Measurements from ENCODE around the gene SERINC5.
A peak's percentile ranks its signal among the peaks of the same experiment; 100 is the strongest.

The SERINC5 gene

DNA sequence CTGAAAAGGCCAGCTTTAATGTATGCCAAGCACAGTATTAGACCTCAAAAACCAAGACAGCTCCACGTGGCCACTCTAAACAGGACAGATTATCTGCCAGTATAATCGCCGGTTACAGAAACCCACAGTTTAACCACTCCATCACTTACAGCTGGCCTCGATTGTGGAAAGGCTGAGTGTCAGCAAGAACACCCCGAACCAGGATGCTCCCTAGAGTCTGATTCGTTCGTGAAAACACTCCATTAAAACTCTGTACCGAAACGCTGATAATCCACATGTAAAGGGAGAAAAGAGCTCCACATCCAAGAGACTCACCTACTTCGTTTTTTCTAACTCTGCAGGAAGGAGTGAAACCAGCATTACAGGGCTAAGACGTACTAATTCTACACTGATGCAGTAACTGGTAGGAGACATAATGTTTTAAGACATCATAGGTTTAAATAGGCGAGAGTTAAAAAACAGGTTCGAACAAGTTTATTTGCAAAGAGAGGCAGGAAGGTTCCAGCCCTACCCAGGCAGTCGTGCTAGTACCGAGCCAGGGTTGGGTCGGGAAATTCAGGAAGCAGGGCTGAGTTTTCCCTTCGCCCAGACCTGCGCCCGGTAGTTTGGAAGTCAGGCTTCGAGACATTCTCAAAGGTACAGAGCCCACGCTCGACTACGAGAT, 949 bp downstream of the SERINC5 start:
- DNase-seq (ENCODE audit: low read depth, low spot score): no peak

DNA sequence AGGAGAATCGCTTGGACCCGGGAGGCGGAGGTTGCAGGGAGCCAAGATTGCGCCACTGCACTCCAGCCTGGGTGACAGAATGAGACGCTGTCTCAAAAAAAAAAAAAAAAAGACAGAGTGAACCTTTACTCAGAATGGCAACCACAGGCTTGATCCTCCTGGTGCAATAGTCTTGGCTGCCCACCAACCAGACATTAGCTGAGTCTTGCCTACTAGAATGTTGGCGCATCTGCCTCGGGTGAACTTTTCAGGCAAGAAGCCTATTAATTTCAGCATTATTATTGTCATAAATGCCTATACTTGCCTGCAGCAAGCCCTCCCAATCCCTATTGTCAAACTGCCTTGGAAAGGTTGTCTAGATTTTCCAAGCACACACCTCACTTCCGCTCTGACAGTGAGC, 4.2 kb downstream of the SERINC5 start:
- no peak for DNase-seq (ENCODE audit: low read depth, low spot score)

DNA sequence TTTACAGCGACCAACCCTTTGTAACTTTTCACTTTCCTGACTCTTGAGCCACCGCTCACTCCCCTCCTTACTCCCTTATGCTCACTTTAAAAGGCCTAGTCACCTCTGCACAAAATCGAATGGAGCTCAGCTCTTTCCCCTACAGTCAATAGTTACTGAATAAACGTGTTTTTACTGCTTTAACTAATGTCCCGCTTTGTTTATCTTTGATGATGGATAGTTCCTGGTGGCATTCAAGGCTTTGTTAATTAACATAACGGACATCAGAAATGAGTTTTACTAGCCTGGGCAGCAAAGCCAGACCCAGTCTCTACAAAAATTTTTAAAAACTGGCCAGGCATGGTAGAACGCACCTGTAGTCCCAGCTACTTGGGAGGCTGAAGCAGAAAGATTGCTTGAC, 5.0 kb downstream of the SERINC5 start:
- DNase-seq (ENCODE audit: low read depth, low spot score): no peak

DNA sequence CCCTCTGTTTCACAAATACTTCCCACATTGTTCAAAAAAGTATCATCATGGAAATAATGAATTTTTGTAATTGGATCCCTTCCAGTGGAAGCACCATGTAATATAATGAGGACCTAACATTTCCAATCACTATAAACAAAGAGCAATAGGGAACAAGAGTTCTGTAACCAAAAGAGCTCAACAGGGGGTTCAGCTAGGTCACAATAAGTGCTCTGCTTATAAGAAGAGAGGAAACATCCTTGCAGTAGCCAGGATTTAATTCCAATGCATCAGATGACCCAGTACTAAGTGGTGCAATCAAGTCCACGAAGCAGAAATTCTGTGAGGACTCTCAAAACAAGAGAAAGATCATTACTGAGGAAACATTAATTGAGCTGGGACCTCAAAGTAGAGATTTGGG, 5.9 kb downstream of the SERINC5 start:
- DNase-seq (ENCODE audit: low read depth, low spot score): no peak

DNA sequence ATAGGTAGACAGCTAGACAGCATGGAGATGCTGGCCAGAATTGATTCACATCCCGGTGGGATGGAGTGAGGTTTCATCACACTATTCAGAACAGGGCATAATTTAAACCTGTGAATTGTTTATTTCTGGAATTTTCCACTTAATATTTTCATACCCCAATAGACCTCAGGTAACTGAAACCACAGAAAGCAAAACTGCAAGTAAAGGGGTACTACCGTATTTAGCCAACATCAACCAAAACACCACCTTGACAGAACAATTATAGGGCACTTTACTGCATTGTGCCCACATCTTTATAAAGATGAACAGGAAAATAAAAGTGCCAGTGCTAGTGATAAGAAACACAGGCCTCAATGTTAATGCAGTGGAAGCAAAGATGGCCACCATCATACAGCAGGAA, 7.5 kb downstream of the SERINC5 start:
- DNase-seq (ENCODE audit: low read depth, low spot score): no peak

DNA sequence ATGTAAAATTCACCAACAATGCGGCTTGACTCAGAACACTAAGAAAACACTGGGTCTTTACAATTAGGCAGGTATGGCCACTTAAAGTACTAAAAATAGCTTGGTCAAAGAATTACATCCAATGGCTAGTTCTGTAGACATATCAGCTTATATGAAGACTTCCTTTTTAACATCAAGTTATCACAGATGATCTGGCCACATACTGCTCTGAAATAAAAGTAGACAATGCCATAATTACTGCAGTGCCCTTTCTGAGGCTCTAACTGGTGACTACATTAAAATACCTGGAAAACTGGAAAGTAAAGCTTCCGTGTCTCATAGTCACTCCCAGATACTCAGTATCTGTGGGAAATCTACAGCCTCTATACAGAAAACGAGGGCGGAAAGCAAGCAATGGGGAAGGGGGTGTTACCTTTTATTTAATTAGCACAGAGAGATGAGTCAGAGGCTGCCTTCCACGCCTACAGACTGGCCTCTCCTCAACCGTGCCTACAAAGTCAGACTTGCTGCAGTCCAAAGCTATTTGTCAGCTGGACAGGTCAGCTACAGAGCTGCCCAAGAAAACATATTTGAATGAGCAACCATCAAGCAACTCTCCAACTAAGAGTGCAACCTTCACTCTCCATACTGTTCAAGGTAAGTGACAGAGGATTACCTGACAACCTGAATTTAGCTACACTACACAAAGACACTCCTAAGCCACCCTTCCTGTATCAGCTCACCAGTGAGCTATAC, 8.7 kb downstream of the SERINC5 start:
- peak; percentile 16 for DNase-seq (ENCODE audit: low read depth, low spot score)

DNA sequence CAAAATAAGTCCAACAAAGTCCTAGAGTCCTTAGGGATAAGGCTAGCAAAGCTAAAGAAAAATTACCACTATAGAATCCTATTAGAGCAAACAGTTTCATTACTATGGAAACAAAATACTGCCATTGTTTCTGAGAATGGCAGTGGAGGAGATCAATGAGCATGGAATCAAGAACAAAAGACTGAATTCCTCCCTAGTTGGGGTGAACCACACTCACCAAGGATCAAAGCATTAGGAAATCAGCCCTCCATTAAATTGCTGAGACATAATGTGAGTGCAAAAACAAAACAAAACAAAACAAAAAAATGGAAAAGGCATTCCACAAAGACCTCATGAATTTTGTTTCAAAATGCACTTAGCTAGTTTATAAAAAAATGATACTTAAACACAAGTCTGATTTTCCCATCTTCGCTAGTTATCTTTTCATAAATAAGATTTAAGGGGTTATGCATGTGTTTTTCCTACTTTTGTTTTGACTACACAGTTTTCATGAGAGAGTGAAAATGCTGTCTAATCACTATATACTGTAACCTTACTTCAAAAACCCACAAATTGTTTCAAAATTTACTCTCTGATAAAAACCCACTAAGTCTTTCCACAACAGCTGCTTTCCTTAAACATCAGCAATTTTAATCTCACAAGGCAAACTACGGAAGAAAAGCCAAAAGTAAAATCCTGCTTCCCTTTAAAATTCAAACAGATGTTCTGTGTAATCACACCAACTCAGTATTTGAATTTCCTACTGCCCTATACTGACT, 9.7 kb downstream of the SERINC5 start:
- DNase-seq (ENCODE audit: low read depth, low spot score): no peak

DNA sequence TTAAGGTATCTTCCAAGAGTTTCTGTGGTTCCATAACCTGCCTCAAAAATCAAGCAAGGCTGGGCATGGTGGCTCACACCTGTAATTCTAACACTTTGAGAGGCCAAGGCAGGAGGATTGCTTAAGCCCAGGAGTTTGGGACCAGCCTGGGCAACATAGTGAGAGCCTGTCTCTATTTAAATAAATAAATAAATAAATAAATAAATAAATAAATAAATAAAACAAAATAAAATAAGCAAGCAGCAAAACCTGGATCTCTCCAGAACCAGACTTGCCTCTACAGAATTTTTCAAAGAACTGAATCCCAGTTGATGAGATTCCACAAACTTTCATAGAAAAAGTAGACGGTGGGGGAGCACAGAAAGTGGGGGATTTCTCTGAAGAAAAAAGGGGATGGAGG, 12.3 kb downstream of the SERINC5 start:
- DNase-seq (ENCODE audit: low read depth, low spot score): no peak

DNA sequence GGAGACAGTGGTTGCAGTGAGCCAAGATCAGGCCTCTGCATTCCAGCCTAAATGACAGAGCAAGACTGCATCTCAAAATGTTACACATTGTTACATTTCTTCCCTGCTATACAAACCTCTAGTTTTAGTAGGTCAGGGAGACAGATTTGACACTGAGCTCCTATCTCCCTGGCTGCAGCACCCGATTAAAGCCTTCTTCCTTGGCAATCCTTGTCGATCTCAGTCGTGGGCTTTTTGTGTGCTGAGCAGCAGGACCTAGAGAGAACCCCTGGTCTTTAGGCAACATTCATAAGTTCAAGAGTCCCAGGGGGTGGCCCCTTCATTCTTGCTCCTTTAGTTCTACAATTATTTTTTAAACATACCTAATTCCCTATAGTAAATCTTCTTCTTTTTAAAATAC, 13.0 kb downstream of the SERINC5 start:
- DNase-seq (ENCODE audit: low read depth, low spot score): no peak

DNA sequence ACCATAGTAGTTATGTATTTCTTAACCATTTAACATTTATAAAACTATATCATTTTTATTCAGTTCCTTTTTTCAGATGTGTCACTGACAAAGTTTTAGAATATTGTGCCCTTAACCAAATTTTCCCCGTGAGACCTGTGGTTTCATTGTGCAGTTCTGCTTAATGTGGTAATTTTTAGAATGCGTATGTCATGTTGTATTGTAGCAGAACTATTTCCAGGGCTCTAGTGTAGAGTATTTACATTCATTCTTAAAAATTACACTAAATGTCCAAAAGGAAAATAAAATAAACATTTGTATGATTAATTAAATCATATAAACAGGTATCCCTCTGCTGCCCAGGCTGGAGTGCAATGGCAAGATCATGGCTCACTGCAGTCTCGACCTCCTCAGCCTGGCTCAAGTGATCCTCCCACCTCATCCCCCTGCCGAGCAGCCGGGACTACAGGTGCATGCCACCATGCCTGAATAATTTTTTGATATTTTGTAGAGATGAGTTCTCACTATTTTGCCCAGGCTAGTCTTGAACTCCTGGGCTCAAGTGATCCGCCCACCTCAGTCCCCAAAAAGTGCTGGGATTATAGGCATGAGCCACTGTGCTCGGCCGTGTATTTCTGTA, 15.4 kb downstream of the SERINC5 start:
- DNase-seq (ENCODE audit: low read depth, low spot score): no peak

DNA sequence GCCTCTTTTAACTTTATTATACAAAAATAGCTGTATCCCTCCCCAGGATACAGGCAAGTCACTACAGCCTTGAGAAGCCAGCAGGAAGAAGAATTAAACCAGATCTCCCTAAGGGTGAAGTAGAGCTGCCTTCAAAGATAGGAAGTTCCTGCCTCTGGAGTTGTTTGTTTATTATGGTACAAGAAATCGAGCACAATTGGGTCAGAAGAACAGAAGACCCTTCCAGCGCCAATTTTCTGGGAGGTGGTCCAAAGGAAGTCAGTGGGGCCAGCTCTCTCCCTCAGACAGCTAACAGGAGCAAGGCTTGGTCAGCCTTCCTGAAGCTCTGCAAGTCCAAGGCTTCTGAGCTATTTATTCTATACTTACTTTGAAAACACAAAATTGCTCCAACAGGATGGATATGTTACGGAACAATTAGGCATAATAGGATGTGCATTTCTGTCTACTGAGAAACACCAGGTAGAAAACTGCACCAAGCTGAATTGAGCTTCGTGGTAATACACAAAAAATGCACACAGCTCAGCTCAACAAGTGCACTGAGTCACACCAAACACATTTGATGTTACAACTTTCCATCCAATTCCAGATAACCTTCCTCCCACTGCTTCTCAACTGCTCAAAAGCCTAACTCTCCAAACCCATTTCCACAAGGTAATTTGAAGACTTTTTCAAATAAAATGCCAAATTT, 16.0 kb downstream of the SERINC5 start:
- no peak for DNase-seq (ENCODE audit: low read depth, low spot score)

DNA sequence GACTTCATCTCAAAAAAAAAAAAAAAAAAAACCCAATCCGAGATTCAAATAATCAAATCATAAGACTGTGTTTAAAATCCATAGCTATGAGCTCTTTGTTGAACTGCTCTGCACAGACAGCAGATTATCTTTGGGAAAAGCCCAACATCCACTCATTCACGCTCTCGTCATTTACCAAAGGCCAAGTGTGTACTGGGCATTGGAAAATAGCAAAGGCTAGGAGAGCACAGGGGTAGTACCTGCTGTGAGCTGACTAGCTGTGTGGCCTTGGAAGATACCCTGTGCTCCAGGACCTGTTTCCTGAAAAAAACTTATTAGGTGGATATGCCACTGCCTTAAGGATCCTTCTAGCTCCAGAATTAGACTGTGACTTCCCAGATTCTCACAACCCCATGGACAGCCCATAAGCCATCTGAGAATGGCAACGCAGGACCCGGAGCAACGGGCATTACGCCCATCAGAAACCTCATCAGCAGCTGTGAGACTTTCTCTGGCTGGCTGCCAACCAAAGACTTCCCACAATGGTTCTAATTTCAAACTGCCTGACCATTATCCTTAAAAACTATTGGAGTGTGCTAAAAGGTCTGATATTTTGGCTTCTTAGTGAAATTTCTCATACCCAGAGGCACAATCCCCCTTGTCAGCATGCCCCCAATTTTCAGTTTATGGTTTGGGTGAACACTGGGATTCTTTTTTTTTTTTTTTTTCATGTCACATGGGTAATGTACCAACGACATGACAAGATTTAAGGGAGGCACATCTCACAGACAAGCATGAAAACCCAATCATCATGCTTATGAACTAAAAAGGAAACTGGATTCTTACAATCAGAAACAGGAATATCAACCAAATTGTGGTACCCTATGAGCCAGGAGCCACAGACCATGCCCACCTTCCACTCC, 16.8 kb downstream of the SERINC5 start:
- DNase-seq (ENCODE audit: low read depth, low spot score): no peak

DNA sequence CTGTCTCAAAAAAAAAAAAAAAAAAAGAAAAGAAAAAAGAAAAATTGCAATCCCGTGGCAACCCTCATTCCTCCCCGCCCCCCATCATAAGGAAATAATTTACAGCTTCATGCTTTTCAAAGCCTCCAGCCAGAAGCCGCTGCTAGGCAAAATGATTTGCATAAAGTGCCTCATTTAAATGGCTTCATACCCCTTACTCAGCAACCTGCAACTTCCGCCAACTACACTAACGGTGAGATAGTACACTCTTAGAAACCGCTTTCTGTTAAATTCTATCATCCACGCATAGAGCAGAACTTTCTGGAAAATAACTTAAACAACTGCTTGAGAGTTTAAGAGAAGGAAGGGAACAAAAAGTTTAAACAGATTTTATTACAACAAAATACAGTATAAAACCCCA, 17.8 kb downstream of the SERINC5 start:
- DNase-seq (ENCODE audit: low read depth, low spot score): no peak

DNA sequence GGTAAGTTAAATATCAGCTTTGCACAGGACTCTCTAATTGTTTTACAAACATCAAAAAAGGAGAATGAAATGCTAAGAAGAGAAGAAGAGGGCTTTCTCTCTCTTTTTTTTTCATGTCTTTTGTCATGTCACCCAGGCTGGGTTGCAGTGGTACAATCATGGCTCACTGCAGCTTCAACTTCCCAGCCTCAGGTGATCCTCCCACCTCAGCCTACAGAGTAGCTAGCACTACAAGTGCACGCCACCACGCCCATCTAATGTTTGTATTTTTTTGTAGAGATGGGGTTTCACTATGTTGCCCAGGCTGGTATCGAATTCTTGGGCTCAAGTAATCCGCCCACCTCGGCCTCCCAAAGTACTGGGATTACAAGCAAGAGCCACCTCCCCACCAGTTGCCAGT, 18.6 kb downstream of the SERINC5 start:
- DNase-seq (ENCODE audit: low read depth, low spot score): no peak

DNA sequence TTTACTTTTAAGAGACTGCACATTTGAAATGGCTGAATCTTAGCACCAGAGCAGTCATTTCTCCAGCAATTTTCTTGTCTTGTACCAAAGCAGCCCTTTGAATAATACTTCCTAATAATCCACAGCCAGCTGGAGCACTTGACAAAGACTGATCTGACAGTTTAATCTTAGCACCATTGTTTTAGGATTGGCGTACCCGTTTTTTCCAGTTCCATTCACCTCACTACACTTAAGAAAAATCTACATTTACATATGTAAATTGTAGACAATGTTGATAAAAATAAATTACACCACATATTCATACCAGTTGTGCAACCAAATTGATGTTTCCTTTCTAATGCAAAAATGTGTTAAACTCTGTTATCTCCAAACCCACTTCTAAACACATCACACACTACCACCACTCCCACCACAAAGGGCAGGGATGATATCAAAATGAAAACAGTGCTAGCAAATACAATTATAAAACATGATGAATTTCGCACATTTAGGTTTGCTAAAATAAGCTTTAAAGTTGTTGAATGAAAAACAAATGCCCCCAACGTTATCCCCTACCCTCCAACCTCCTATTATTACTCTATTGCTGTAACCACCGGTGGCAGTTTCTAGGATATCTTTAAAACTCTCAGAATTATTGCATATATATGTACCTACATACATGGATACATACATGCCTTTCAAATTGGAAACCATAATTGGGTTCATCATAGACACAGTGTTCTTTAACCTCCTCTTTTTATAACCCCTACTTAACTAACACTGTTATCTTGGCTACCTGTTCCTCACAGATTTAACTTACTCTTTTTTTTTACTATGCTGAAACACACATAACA, 21.5 kb downstream of the SERINC5 start:
- DNase-seq (ENCODE audit: low read depth, low spot score): no peak

DNA sequence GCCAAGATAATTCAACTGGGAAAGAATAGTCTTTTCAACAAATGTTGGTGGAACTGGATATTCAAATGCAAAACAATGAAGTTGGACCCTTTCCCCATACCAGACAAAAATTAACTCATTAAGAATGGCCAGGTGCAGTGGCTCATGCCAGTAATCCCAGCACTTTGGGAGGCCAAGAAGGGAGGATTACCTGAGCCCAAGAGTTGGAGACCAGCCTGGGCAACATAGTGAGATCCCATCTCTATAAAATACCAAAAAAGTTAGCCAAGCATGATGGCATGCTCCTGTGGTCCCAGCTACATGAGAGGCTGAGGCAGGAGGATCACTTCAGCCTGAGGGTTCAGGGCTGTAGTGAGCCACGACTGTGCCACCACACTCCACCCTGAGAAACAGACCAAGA, 24.2 kb downstream of the SERINC5 start:
- DNase-seq (ENCODE audit: low read depth, low spot score): no peak

DNA sequence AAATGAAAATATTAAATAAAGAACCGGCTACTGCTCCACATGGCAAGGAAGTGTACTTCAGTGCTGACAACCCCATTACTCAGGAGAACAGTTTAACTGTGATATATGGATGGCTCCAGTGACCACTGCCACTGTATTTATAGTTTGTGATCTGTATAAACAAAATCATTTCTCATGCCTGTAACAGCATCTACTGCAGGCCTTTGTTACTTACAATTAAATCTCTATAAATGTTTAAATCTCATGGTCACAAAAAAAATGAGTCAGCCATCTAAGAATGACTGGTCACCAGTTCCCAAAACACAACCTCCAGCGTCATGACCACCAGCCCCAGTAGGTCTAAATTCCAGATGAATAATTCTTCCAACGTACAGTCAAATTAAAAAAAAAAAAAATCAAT, 24.6 kb downstream of the SERINC5 start:
- no peak for DNase-seq (ENCODE audit: low read depth, low spot score)

DNA sequence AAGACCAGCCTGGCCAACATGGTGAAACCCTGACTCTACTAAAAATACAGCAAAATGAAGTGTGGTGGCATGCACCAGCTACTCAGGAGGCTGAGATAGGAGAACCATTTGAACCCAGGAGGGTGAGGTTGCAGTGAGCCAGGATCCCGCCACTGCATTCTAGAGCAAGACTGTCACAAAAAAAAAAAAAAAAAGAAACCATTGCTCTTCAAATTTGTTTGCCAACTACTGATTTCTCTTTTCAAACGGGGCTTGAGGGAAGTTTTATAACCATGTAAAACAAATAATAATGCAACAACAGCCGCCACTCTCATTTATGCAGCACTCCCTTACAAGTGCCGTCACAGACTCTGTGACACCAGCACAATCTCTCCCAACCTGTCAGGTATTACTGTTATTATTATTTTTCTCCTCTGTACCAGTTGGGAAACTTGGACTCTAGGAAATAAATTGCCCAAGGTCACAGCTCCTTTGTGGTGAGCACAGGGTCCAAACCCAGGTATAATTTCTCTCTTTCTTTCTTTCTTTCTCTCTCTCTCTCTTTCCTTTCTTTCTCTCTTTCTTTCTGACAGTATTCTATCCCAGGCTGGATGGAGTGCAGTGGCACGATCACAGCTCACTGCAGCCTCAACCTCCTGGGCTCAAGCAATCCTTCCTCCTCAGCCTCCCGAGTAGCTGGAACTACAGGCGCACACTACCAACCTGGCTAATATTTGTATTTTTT, 25.4 kb downstream of the SERINC5 start:
- no peak for DNase-seq (ENCODE audit: low read depth, low spot score)

DNA sequence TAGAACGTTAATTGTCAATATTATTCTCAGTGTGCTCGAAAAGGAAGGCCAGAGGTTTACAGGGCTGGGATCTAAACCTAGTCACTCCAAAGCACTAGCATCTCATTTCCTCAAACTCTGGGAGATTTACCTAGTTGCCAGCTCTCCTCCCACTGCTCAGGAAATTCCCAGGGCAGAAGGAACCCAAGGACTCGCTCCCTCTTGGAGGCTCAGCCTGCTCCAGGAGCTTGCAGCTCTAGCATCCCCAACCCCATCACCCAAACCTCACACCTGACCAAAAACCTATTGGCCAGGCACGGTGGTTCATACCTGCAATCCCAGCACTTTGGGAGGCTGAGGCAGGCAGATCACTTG, 26.0 kb downstream of the SERINC5 start:
- no peak for DNase-seq (ENCODE audit: low read depth, low spot score)

All from activated CD4-positive, CD25-positive, alpha-beta regulatory T cell treated with anti-CD3 and anti-CD28 coated beads, Interleukin-2, amount 50 U/mL, for 16 hours (primary cell).